Pancreas (tissue), 10 donors: ENCODE results near the gene PACRG. TPM values are rescaled to one million over a fixed set of nuclear protein-coding genes. Genes with fewer than 3 reads are reported as not detected.
A peak's percentile ranks its signal among the peaks of the same experiment; 100 is the strongest.

ENCODE experiments used
- ATAC-seq, 4 donors: fragments of 200-7000 bp; cut with Tn5 transposase; one replicate each; pipeline versions ENCODE4 v1.8.0 to v1.9.1; 2020; ENCODE audit warnings: mild to moderate bottlenecking in 4 of 4, moderate library complexity in 4 of 4
- DNase-seq, 6 donors: peaks; one replicate each; pipeline ENCODE4 v3.0.0-alpha.2; 2020
- FAIRE-seq: peaks from 2 replicates; lab custom pipeline; 2012; peaks lifted over from hg19 to GRCh38; lab: Jason Lieb, UNC
- H3K27ac ChIP-seq, 4 donors: fragments of 200-600 bp; sonication (generic); 1 replicate in 3 of 4; 2 replicates in 1 of 4; pipeline versions ENCODE4 v1.5.0 to v1.8.0; 2020
- H3K27me3 ChIP-seq, 4 donors: fragments of 200-600 bp; one replicate each; pipeline ENCODE4 v1.8.0; 2021
- H3K36me3 ChIP-seq, 3 donors: fragments of 200-600 bp; sonication (generic) in 1 of 3; one replicate each; pipeline versions ENCODE4 v1.5.0 to v1.8.0; 2020 to 2021
- H3K4me1 ChIP-seq, 3 donors: fragments of 200-600 bp; one replicate each; pipeline ENCODE4 v1.8.0; 2021
- H3K4me3 ChIP-seq, 4 donors: fragments of 200-600 bp; sonication (generic) in 2 of 4; one replicate each; pipeline versions ENCODE4 v1.5.0 to v1.8.0; 2020 to 2021
- H3K9me3 ChIP-seq, 4 donors: fragments of 200-600 bp; one replicate each; pipeline ENCODE4 v1.8.0; 2021
- CTCF ChIP-seq, 4 donors: fragments of 200-600 bp; sonication (generic) in 3 of 4; IDR thresholded peaks; one replicate each; pipeline versions ENCODE4 v1.5.0 to v1.8.0; 2021; ENCODE audit warnings: antibody characterized with exemption in 4 of 4
- WGBS, 2 donors: extraction: QIAGEN DNeasy Blood & Tissue Kit; methylation state at CpG; one replicate each; pipeline ENCODE4 v1.1.7; 2013; 5-methylcytosine and 5-hydroxymethylcytosine counted together
- intact Hi-C, 3 donors: fragments of 100-400 bp; cut with DNase I; formaldehyde crosslinking; loops; one replicate each; pipeline versions ENCODE4 v1.11.1 to v1.14.2; 2022
- polyA plus RNA-seq, 2 donors: library from polyadenylated mRNA; stranded (reverse); fragments of 200-250 nt; gene quantifications; one replicate each; pipeline ENCODE4 v1.2.3, GENCODE V29; 2013
- total RNA-seq, 6 donors: library from RNA; stranded (reverse); fragmentation: NEBNext Ultra II Directional in 4 of 6; extraction: Animal tissue kit (Norgen Biotek cat#: 25700) in 4 of 6; gene quantifications; one replicate each; pipeline versions ENCODE4 v1.2.1 to v1.2.4, GENCODE V29; 2021 to 2023
- donor health status: healthy with polysubstance abuse.
- donor health status: DM: no; HTN: no; CAD: no; lungs with moderate emphysema.
- donor health status: DM: no; HTN: no; CAD: no.
- donor health status: control.
- donor health status: control.
- donor health status: Bipolar disorder and iron deficiency.
- donor health status: DM: yes; HTN: yes; CAD: no.
- donor health status: DM: no; HTN: no; CAD: no.
- donor health status: DM: no; HTN: no; CAD: no.
- donor health status: DM: yes; HTN: yes; CAD: no.

The PACRG gene
- total and polyA plus RNA-seq, 8 donors: 2.5 to 7.1 (median 3.5) TPM

- DNase-seq (peak in 1 of 6 donors; percentile 52), FAIRE-seq (no peak), ATAC-seq (peak in 3 of 4 donors; percentile 69 to 77 (median 76))
- TF ChIP-seq CTCF (IDR thresholded peaks at IDR 0.05): no peak
- no peaks in the 10 kb centered on the region for H3K27me3 ChIP-seq
- H3K9me3 ChIP-seq: no peaks in the 10 kb centered on the region
- H3K4me1 ChIP-seq: no peaks in the 10 kb centered on the region
- H3K4me3 ChIP-seq: no peak overlapping the region
- intact Hi-C loops: no loop called here
- 62 to 67% methylated on average over 9 of the region's 9 CpGs for WGBS, 2 donors
- H3K36me3 ChIP-seq: no peaks in the 10 kb centered on the region
- H3K27ac ChIP-seq: peak overlapping the region in 1 of 4 donors; percentile 69
Observed at GRCh38 chr6:163355426-163355991, 627.7 kb downstream of the PACRG start.

GRCh38 chr6:163356324-163356723, 628.5 kb downstream of the PACRG start:
- Histone ChIP-seq H3K4me1 (no peaks in the 10 kb centered on the region), H3K9me3 (no peaks in the 10 kb centered on the region), H3K27me3 (no peaks in the 10 kb centered on the region), H3K36me3 (no peaks in the 10 kb centered on the region), H3K27ac (peak overlapping the region in 2 of 4 donors; percentile 51 to 52), H3K4me3 (no peak overlapping the region)
- peak in 3 of 4 donors; percentile 64 to 73 (median 73) for ATAC-seq
- DNase-seq: peak in 1 of 6 donors; percentile 34
- intact Hi-C loops: no loop called here
- TF ChIP-seq CTCF (IDR thresholded peaks at IDR 0.05): no peak
- WGBS, 2 donors: 39 to 45% methylated on average over 13 of the region's 13 CpGs
- no peak for FAIRE-seq

- H3K4me1 ChIP-seq: no peaks in the 10 kb centered on the region
- H3K4me3 ChIP-seq: no peak overlapping the region
- 93% methylated on average over 6 of the region's 6 CpGs for WGBS, 2 donors
- no peaks in the 10 kb centered on the region for H3K27me3 ChIP-seq
- no peak for TF ChIP-seq CTCF (IDR thresholded peaks at IDR 0.05)
- no peak for ATAC-seq
- intact Hi-C loops: no loop called here
- no peaks in the 10 kb centered on the region for H3K36me3 ChIP-seq
- no peak for DNase-seq
- H3K9me3 ChIP-seq: no peaks in the 10 kb centered on the region
- no peak for FAIRE-seq
- no peak overlapping the region for H3K27ac ChIP-seq
Observed at GRCh38 chr6:163356743-163357142, 629.0 kb downstream of the PACRG start.

- FAIRE-seq: no peak
- H3K27ac ChIP-seq: no peak overlapping the region
- intact Hi-C loops: no loop called here
- H3K4me3 ChIP-seq: no peak overlapping the region
- DNase-seq: no peak
- H3K4me1 ChIP-seq: no peaks in the 10 kb centered on the region
- no peak for ATAC-seq
- TF ChIP-seq CTCF (IDR thresholded peaks at IDR 0.05): no peak
- H3K27me3 ChIP-seq: no peaks in the 10 kb centered on the region
- no peaks in the 10 kb centered on the region for H3K36me3 ChIP-seq
- no peaks in the 10 kb centered on the region for H3K9me3 ChIP-seq
- 86 to 94% methylated on average over 13 of the region's 13 CpGs for WGBS, 2 donors
Observed at GRCh38 chr6:163364641-163365040, 636.9 kb downstream of the PACRG start.

Other genes starting within 250 kb of the PACRG start
- 1 to 10 TPM; 1.7 to 5.2 (median 2.9) TPM for gene PRKN, start 208 bp upstream of the PACRG start, total RNA-seq
- 1 to 10 TPM in 1 of 2 donors, under 1 TPM in 1; 0.82 to 7.2 TPM for gene PRKN, start 208 bp upstream of the PACRG start, polyA plus RNA-seq